CD4-positive, alpha-beta T cell treated with Interleukin-4 for 4 hours (primary cell): ENCODE results near the gene HIVEP3.

Experiments used
- DNase-seq: peaks from one replicate; pipeline ENCODE4 v3.0.0-alpha.2; 2020

HIVEP3 gene

DNA sequence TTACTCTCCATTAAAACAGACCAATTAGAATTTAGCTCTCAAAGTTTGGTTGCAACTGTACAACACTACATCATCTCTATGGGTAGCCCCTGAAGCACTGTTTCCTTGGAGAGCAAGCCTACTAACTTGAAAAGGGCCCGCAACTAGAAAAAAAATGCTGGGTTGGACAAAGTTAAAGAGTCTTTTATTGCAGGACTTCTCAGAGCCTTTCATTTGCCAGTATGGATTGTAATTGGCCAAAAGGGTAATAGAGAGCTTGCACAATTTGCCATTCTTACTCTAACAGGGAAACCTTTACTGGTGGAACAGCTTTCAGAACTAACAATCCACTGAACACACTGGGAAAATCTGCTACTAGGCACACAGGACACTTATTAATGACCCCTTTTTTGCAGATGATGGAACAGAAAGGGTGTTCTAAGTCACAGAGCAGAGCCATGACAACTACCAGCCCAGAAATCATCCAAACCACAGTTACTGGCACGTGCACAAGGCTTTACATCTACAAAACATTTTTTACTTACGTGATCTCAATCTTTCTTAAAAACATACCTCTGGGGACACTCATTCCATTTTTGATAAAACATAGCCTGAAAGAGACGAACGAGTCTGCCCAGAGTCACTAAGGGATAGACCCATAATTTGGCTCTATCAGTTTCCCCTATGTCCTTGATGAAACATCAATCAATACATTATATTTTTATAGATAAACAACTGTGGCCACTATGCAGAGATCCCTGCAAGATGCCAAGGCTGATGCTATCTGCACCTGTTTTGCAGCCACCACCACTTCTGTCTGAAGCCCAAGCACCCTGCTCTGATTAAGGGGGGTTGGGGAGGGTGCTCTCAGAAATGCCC lies 257.9 kb downstream of the HIVEP3 start:
- no peak for DNase-seq

DNA sequence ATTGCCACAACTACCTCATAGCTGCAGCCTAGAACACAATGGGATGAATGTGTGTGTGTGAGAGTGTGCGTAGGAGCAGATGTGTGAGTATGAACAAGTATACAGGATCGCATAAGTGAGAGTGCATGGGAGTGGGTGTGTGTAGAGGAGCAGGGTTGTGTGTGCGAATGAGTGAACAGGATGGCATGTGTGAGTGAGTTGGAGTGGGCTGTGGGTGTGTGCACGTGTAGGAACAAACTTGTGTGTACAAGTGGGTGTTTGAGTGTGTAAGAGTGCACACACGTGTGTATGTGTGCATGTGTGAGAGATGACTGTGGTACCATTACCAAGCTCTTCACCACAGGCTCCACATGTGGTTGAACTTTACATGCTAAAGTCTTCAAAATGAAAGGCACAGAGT lies 258.8 kb downstream of the HIVEP3 start:
- DNase-seq, result no peak

GRCh38 chr1:41659159-41659495 lies 259.6 kb downstream of the HIVEP3 start:
- no peak for DNase-seq

DNA sequence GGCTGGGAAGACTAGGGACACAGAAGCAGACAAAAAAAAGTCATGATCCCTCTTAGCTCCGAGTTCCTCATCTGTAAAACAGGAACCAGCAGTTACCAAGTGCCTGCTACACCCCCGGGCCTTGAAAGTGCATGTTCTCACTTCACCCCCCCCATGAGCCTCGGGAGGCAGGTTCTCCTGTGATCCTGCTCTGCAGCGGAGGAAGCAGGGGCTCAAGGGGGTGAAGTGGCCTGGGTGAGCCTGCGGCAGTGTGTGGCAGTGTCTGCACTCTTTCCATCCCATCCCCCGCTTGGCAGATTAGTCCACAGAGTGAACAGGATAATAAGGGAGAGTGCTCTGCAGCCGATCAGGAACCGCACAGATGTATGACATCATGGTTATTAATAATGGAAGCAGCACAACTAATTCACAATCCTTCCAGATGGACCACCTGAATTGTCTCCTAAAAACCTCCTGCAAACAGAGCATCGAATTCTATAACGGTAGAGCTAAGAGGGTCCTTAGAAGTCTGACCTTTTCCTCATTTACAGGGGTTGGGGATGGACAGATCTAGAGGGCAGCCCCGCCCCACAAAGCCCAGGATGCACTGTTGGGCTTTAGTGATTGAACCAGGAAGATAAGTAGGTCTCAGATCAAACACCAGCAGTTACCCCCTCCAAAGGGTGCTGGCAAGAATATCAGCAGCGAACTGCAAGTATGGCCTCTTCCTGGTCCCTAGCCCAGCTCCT lies 260.1 kb downstream of the HIVEP3 start:
- no peak for DNase-seq

DNA sequence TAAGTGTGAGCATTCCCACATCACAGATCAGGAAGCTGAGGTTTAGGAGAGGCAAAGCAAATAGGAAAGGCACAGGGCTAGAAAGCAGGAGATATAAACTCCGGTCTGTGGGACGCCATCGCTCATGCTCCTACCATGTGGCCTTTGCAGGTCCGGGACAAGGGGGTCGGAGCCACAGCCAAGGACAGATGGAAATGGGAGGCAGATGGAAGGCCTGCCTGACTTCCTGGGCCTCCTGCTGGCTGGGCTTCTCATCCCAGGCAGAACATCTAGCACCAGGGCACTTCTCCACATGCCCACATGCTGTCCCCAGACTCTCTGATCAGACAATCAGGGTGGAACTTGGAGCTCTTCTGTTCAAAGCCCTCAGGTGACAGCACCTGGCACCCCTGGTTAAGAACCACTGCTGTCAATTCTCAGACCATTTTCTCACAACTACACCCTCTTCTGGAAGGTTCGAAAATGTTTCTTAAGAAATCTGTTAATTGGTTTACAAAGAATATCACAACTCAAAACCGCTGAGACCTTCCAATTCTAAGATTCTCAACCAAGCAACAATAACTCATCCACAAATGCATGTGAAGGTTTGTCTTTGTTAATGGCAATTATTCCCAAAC lies 260.9 kb downstream of the HIVEP3 start:
- no peak for DNase-seq

DNA sequence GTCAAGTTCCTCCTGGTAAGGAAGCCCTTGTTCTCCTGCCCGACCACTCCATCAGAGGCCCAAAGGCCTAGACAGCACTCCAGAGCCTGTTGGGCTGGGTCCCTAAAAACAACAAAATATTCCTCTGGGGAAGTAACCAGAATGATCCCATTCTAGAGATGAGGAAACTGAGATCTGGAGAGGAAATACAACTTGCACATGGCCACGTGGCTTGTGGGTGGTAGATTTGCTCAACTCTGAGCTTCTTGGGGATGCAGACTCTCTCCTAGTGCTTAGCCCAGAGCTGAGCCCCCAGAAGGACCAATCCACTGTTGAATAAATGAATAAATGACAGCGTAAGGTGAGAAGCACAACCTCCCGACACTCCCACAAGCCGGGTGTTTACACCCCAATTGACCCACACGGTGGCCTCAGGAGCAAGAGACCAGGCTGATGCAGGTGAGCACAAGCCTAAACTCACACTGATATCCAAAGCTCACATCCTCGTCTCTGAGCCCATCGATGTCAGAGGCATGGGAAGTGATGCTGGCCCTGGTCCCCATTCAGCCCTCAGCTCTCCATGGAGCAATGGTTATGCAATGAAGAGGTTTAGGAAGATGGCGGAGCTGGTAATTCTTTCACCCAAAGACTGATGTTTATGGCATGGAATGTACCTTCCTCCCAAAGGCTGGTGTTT lies 261.8 kb downstream of the HIVEP3 start:
- DNase-seq, result no peak

GRCh38 chr1:41656068-41656467 lies 262.7 kb downstream of the HIVEP3 start:
- no peak for DNase-seq

DNA sequence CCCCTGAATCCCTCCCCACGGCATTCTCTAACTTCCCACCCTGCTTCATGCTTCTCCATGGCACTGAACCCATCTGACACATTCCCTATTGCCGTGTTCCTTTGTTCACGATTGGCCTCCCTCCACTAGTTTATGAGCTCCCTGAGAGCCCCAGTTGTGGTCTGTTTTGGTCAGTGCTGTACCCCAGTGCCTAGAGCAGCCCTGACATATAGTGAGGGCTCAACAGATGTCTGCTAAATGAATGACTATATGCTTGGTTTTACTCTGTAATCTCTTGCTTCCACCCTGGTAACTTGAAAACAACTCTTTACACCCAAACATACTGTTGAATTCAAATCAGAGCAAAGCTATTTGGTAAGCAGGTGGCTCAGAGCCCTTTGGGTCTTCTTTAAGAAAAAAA lies 263.1 kb downstream of the HIVEP3 start:
- no peak for DNase-seq

GRCh38 chr1:41653574-41653973 lies 265.1 kb downstream of the HIVEP3 start:
- DNase-seq, result no peak

DNA sequence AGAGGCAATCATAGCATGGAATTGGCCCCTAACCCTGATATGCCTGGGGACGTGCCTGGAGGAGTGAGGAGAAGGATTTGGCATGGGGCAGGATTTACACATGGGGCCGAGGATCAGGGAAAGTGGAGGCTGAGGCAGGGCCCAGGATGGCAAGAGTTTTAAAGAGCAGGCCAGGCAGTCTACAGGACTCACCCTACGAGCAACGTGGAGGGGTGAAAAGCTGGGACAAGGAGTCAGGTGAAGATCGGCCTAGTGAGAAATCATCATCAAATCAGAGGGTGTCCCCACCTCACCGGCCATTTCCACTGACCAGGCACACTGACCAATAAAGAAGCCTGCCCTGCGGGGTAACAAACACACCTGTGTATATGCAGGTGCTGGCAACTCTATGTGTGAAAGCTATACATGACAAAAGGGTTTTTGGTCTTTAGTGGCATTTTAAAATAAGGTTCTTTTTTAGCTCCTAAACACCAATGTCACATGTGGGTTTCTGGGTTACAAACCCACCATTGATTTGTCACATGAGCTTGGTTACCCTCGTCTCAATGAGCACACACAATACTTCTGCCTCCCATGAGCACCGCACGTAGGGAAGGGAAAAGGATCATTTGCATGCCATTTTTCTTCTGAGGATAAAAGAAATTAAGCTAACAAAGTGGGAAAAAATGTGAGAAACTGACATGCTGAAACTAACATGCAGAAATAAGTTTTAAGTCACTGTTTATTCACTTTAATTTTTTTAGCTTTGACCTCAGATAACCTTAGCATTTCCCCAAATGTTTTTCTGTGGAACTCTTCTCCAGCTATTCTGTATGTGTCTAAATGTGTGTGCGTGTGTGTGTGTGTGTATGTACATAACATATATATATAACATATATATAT lies 266.1 kb downstream of the HIVEP3 start:
- no peak for DNase-seq

- DNase-seq, result peak; percentile 30
Observed at GRCh38 chr1:41650028-41650880, 268.5 kb downstream of the HIVEP3 start.

GRCh38 chr1:41649396-41650027 lies 269.2 kb downstream of the HIVEP3 start:
- DNase-seq, result no peak

DNA sequence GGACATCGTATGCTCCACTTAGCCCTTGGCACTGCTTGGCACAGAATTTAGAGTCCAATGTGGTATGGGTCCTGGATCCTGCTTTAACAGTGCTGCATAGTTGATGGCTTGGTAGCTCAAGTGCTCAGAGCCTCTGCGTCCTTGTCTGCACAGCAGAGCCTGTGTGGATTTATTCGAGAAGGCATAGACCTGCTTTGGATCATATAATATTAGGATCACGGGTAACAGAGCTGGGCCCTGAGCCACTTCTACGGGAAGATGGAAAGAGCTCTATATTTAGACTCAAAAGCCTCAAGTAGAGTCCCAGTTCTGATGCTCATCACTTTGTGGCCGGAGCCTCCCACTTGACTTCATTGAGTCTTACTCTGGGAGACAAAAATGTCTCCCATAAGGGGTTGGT lies 269.9 kb downstream of the HIVEP3 start:
- DNase-seq, result no peak

DNA sequence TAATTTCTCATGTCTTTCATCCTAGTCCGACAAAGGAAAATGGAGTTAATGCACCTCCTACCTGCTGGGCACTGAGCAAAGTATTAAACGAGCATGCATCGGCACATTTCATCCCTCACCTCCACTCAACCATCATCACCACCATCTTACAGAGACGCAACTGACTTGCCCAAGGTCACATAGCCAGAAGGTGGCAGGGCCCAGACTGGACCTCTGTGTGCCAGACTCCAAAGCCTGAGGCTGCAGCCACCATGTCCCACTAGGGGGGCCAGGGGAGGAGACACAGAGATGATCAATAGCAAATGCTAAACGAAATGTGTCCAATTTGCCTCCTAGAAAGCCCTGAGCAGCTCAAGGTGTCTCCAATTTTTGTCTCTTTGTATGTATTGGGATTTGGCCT lies 270.5 kb downstream of the HIVEP3 start:
- DNase-seq, result no peak

DNA sequence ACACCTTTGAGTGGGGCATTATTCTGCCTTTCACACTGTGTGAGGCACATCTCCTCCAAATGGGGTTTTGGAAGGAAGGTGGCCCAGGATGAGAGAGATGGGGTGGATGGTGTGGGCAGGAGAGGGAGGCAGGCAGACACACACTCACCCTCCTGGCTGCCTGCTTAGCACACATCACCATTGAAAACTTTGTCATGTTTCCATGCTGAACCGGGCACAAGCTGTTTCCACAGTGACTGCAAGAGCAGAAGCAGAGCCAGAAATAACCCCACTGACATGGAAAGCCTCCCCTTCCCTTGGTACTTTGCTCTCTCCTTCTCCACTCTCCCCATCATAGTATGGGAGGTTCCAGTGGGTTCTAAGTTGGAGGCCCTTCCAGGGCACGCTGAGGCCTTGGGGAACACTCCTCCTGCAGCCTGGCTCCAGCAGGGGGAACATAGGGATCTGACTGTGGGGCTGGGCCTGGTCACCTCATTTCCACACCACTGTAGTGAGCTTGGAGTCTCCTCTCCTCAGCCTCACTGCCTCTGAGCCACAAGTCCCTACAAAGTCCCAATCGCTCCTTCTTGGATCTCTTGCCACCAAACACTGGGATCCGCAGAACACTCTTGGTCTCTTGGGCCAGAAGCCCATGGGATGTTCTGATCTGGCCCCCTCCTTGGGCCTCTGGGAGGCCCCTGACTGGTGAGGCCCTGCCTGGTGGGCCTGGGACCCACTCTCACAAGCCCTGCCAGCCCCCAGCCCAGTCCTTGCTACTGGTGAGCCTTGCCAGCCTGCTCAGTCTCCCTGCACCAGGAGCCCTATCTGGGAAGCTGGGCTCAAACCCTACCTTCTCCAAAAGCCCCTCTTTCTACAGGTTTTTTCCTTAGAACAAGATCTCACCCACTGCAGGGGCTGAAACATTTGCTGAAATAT lies 271.2 kb downstream of the HIVEP3 start:
- no peak for DNase-seq

GRCh38 chr1:41646186-41646585 lies 272.5 kb downstream of the HIVEP3 start:
- no peak for DNase-seq

GRCh38 chr1:41645062-41645461 lies 273.7 kb downstream of the HIVEP3 start:
- no peak for DNase-seq

- no peak for DNase-seq
Observed at GRCh38 chr1:41642922-41643821, 275.6 kb downstream of the HIVEP3 start.
